DND-41 (cell line): ENCODE measurements around the gene IFIT1B.

ENCODE experiments used
- EZH2 ChIP-seq: IDR thresholded peaks from 3 replicates; pipeline ENCODE4 v1.6.1; 2012; ENCODE audit warnings: borderline replicate concordance, low read depth, mild to moderate bottlenecking, moderate library complexity, low read length, inconsistent platforms; ENCODE audit not compliant: severe bottlenecking
- TF ChIP-seq, protein P1 (sequence below): IDR thresholded peaks from 2 replicates; pipeline ENCODE4 v1.5.1; 2012; ENCODE audit warnings: borderline replicate concordance, low read length, moderate library complexity, mild to moderate bottlenecking; ENCODE audit not compliant: poor library complexity, severe bottlenecking; ENCODE audit errors: extremely low read depth

DNA sequence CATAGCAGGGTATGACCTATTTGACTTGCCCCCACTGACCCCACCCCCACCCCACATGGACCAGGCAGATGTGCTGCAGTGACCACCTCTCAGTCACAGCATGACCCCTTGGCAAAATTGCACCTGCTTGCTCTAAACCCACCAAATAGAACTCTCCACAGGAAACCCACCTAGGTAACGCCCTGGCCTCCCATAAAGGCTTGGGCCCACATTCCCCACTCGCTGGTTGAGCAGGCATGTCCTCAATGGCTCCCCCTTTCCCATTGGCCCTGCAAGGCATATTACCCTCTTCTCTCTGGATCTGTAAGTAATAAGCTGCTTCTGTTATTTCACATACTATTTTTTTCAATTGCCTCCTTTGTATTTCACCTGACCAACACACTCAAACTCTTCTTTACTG lies 17.3 kb downstream of the IFIT1B start:
- TF ChIP-seq, protein P1, sequence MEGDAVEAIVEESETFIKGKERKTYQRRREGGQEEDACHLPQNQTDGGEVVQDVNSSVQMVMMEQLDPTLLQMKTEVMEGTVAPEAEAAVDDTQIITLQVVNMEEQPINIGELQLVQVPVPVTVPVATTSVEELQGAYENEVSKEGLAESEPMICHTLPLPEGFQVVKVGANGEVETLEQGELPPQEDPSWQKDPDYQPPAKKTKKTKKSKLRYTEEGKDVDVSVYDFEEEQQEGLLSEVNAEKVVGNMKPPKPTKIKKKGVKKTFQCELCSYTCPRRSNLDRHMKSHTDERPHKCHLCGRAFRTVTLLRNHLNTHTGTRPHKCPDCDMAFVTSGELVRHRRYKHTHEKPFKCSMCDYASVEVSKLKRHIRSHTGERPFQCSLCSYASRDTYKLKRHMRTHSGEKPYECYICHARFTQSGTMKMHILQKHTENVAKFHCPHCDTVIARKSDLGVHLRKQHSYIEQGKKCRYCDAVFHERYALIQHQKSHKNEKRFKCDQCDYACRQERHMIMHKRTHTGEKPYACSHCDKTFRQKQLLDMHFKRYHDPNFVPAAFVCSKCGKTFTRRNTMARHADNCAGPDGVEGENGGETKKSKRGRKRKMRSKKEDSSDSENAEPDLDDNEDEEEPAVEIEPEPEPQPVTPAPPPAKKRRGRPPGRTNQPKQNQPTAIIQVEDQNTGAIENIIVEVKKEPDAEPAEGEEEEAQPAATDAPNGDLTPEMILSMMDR, result no peak
- TF ChIP-seq EZH2, result no peak
